GM21528 (cell line): ENCODE data around the gene STAM2.

Experiments used
- ATAC-seq: cut with Tn5 transposase; IDR thresholded peaks from one replicate; pipeline ENCODE4 v1.9.1; 2021; ENCODE audit warnings: mild to moderate bottlenecking, moderate library complexity; ENCODE audit not compliant: unreplicated experiment, low FRiP score

The STAM2 gene

DNA sequence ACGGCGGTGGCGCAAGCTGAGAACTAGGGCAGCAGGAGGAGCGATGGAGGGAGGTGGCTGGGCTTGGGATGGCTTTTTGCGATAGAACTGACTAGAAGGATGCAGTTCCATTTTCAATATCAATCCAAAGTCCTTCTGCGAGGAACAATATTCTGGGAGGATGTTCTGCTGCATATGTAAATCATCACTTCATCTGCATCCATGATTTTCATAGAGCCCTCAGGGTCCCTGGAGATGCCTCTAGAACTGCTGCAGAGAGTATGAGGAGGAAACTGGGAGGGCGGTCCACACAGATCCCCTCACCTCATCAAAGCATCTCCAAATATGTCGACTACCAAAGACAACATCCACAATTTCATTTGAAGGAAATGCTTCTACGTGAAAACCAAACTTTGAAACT is 97.5 kb downstream of the STAM2 start:
- no peak for ATAC-seq

DNA sequence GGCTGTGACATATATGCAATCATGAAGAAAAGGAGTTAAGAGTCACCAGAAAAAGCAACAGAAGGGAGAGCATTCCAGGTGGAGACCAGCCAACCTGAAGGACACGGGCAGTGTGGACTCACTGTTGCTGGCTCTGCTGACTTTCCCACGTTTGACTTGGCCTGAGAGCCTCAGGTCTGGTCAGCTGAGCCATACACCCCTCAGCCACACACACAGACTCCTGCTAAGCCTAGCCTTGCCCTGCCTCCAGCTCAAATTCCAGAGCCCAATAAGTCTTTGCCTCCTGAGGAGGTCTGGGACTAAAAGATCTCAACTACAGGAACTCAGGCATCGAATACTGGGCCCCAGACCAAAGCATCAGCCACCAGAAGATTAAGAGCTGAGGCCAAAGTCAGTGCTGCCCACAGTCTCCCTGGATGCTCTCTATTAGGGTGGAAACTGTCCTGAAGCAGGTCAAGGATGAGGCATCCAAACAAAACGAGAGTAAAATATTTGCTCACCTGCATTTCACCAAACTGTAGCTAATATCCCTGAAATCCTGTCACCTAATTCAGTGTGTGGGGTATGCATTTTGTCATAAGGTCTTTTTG is 100.0 kb downstream of the STAM2 start:
- no peak for ATAC-seq

DNA sequence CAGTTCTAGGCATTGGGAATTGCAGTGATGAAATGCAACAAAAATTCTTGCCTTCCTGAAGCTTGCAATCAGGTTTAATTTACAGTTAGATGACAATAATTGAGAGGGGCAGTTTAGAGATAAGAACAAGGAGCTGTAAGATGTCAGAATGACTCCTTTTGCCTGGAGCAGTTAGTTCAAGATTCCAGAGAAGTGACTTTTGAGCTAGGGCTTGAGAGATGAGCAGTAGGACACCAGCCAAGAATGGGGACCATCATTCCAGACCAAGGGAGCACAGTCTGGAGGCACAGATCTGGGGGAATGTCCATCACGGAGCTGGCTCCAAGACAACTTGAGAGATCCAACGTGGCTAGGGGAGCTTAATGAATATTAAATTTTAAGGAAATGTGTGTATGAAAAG is 103.6 kb downstream of the STAM2 start:
- ATAC-seq = no peak

DNA sequence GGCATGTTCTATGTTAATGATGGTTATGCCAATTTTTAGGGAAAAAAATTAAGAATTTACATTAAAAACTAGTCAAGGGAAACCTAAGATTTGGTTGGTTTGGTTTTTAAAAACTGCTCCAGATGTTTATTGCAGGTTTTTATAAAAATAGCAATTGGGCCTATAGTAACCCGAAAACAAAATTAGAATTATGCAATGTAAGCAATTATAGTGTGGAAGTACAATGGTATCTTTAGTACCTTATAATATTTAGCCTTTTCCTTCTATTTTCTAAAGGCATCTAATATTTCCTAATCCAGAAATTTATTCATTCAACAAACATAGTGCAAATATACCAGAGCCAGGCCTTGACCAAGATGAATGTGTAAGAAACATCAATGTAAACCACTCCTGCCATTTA is 104.0 kb downstream of the STAM2 start:
- no peak for ATAC-seq

DNA sequence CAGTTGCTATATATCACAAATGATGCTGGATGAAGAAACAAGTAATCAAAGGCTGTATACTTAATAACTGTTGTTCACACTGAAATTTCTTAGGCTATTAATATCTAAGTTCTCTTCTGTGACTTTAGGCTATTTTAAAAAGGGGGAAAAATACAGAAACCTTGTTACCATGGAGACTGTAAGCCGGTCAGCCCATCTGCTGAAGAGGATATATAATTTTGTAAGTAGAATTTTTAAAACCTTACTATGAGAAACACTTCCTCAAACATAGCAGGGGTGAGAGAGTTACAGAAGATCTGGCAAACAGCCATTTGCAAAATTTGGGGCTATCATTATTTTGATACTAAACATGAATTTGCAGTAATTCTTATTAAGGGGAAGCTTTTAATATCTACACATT is 104.5 kb downstream of the STAM2 start:
- ATAC-seq = no peak

DNA sequence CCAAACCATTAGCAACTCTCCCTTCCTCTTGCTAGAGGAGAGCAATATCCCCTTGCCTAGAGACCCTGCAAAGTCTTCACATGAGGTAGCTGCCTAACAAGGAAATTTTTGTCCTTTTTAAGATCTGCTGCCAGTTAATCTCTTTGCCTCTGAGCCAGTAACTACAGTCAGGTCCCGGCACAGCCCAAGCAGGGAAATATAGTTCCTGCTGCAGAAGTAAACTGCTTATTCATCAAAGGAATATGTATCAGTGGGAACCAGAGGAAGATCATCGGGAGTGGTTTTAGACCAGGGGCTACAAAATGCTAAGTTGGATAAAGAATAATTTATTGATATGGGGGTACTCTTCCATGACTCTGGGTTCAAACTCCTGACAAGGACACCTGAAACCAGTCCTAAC is 107.3 kb downstream of the STAM2 start:
- ATAC-seq = no peak

DNA sequence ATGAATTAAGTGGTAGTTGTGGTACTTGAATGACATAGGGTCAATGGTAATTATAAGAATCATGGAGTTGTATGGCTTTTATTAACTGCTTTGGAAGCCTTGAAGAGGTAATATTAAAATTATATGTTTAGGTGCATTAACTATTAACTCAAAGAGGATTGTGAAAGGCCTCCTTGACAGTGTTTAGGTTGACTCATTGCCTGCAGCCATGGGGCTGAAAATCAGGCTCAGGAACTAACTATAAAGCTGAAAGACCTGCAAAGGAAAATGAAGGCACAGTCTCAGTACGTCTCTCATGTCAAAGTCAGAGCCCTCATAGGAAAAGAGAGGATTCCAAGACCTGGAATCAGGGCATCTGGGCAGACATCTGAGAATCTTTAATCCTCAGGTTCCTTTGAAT is 107.7 kb downstream of the STAM2 start:
- ATAC-seq = no peak
